Ishikawa (cell line): ENCODE data around the gene NUDT10.

Source experiments
- CEBPB ChIP-seq: IDR thresholded peaks from 2 replicates; pipeline ENCODE4 v1.6.1; 2012
- CREB1 ChIP-seq: IDR thresholded peaks from 2 replicates; pipeline ENCODE4 v1.6.1; 2012; ENCODE audit warnings: low read depth
- EGR1 ChIP-seq: IDR thresholded peaks from 2 replicates; pipeline ENCODE4 v1.6.1; 2012
- EP300 ChIP-seq: IDR thresholded peaks from 2 replicates; pipeline ENCODE4 v1.6.1; 2012; ENCODE audit warnings: borderline replicate concordance
- FOXM1 ChIP-seq: IDR thresholded peaks from 2 replicates; pipeline ENCODE4 v1.6.1; 2012; ENCODE audit warnings: low read depth, borderline replicate concordance
- NFIC ChIP-seq: IDR thresholded peaks from 2 replicates; pipeline ENCODE4 v1.6.1; 2012
- RAD21 ChIP-seq: IDR thresholded peaks from 2 replicates; pipeline ENCODE4 v1.6.1; 2012; ENCODE audit warnings: low read depth
- TAF1 ChIP-seq: IDR thresholded peaks from 2 replicates; pipeline ENCODE4 v1.6.1; 2012; ENCODE audit warnings: low read depth, mild to moderate bottlenecking
- TCF12 ChIP-seq: IDR thresholded peaks from 2 replicates; pipeline ENCODE4 v1.6.1; 2012; ENCODE audit warnings: low read depth
- TEAD4 ChIP-seq: IDR thresholded peaks from 2 replicates; pipeline ENCODE4 v1.6.1; 2012
- YY1 ChIP-seq: IDR thresholded peaks from 2 replicates; pipeline ENCODE4 v1.6.1; 2012; ENCODE audit warnings: low read depth
- ZBTB7A ChIP-seq: IDR thresholded peaks from 2 replicates; pipeline ENCODE4 v1.6.1; 2012; ENCODE audit warnings: low read depth
- TF ChIP-seq, protein P1 (sequence below): IDR thresholded peaks from 2 replicates; pipeline ENCODE4 v1.6.1; 2012
- TF ChIP-seq, protein P2 (sequence below): IDR thresholded peaks from 2 replicates; pipeline ENCODE4 v1.6.1; 2012
- TF ChIP-seq, protein P3 (sequence below): IDR thresholded peaks from 2 replicates; pipeline ENCODE4 v1.6.1; 2012; ENCODE audit warnings: low read depth, mild to moderate bottlenecking

The NUDT10 gene

DNA sequence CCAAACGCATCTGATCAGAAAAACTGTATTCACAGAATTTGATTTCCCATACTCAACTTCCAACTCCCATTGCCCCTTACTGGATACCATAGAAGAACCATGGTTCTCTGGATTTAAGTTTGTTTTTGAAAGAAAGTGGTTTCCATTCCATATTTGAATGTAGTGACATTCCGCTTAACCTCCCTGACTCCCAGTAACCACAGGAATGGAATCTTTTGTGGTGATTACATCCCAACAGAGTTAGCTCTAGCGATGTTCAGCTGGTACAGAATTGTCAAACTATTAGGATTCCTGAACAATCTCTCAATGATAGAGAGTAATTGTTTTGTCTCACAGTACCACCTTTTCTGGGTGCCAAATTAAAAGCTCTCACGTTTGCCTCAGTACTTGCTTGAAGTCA, 1.7 kb downstream of the NUDT10 start:
- TF ChIP-seq, protein P1, sequence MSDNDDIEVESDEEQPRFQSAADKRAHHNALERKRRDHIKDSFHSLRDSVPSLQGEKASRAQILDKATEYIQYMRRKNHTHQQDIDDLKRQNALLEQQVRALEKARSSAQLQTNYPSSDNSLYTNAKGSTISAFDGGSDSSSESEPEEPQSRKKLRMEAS = no peak

DNA sequence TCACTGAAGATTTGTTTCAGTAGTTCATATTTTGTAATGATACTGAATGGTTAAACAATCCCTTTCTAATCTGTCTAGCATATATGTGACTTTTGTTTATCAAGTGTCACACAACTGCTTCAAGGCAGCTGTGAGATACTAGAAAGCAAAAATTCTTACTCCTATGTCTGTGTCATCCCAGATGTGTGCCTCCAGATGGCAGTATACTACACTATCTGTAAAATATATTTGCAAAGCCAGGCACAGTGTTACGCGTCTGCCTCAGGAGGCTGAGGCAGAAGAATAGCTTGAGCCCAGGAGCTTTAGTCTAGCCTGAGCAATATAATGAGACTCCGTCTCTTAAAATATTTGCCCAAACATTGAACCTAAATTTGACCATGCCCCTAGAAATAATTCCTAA, 4.0 kb downstream of the NUDT10 start:
- TF ChIP-seq TCF12 (no peak), RAD21 (peak; percentile 37; the same call in 1 of the 2 replicates), NFIC (no peak), YY1 (no peak), ZBTB7A (no peak)
- TF ChIP-seq, protein P2, sequence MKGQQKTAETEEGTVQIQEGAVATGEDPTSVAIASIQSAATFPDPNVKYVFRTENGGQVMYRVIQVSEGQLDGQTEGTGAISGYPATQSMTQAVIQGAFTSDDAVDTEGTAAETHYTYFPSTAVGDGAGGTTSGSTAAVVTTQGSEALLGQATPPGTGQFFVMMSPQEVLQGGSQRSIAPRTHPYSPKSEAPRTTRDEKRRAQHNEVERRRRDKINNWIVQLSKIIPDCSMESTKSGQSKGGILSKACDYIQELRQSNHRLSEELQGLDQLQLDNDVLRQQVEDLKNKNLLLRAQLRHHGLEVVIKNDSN = no peak

DNA sequence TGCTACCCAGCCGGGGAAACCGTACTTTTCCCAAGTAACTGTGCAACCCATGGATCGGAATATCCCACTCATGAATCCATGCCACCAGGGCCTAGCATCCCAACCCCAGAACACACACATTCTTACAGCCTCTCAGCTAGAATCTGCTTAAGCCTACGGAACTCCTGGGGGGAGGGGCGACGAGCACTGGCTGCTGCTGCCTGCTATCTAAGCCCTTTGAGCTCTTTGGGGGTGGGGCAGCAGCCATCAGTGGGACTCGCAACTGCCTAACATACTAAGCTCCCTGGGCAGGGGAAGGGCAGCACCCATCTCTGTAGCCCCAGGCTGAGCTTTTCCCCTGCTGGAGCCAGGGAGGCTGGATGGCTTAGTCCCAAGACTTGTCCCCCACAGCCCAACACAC, 28.6 kb downstream of the NUDT10 start:
- TF ChIP-seq FOXM1 (no peak), RAD21 (no peak), NFIC (no peak), YY1 (no peak), TAF1 (no peak), EGR1 (no peak), ZBTB7A (no peak), CEBPB (no peak), CREB1 (no peak), EP300 (no peak), TEAD4 (no peak)
- TF ChIP-seq, protein P3, sequence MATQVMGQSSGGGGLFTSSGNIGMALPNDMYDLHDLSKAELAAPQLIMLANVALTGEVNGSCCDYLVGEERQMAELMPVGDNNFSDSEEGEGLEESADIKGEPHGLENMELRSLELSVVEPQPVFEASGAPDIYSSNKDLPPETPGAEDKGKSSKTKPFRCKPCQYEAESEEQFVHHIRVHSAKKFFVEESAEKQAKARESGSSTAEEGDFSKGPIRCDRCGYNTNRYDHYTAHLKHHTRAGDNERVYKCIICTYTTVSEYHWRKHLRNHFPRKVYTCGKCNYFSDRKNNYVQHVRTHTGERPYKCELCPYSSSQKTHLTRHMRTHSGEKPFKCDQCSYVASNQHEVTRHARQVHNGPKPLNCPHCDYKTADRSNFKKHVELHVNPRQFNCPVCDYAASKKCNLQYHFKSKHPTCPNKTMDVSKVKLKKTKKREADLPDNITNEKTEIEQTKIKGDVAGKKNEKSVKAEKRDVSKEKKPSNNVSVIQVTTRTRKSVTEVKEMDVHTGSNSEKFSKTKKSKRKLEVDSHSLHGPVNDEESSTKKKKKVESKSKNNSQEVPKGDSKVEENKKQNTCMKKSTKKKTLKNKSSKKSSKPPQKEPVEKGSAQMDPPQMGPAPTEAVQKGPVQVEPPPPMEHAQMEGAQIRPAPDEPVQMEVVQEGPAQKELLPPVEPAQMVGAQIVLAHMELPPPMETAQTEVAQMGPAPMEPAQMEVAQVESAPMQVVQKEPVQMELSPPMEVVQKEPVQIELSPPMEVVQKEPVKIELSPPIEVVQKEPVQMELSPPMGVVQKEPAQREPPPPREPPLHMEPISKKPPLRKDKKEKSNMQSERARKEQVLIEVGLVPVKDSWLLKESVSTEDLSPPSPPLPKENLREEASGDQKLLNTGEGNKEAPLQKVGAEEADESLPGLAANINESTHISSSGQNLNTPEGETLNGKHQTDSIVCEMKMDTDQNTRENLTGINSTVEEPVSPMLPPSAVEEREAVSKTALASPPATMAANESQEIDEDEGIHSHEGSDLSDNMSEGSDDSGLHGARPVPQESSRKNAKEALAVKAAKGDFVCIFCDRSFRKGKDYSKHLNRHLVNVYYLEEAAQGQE = no peak
- TF ChIP-seq, protein P1 = no peak
- TF ChIP-seq, protein P2 = no peak

DNA sequence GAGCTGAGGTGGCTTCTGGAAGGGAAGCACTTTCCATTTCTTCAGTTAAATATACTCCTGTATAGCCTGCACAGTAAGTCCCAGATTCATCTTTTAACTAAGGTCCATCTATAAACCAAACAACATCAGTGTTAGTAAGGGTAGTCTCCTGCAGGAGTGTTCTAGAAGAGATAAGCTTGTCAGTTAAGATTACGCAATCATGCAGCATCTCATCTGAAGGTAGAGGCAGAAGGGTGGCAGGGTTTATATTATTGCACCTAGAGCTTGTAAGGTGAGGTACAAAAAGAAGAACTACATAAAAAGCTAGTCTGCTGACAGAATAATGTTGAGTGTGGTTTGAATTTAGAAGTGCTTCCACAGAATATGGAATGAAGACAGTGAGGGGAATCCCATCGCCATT, 44.0 kb downstream of the NUDT10 start:
- no peak for TF ChIP-seq ZBTB7A
